CD4-positive, alpha-beta T cell (primary cell): Measurements from ENCODE around the gene TMIE. TPM values are rescaled to one million over a fixed set of nuclear protein-coding genes. Genes with fewer than 3 reads are reported as not detected.

Experiments used
- ATAC-seq: fragments of 200-7000 bp; cut with Tn5 transposase; one replicate; pipeline ENCODE4 v1.10.0; 2022; ENCODE audit warnings: mild to moderate bottlenecking; ENCODE audit not compliant: poor library complexity
- CTCF ChIA-PET: fragments of 350-600 bp; sonication (Branson Sonifier 250); formaldehyde crosslinking; loops from one replicate; lab custom pipeline; 2021; ENCODE audit warnings: antibody characterized with exemption, inconsistent platforms; lab: Charles Lee
- POLR2A ChIA-PET: fragments of 350-600 bp; sonication (Branson Sonifier 250); formaldehyde crosslinking; loops from one replicate; lab custom pipeline; 2021; ENCODE audit warnings: antibody characterized with exemption, inconsistent platforms; lab: Charles Lee
- DNase-seq, 14 experiments: peaks; one replicate each; pipeline ENCODE4 v3.0.0-alpha.2; 2013 to 2020; ENCODE audit warnings: mixed read lengths in 2 of 14
- H3K27ac ChIP-seq, 2 donors: one replicate each; pipeline versions ENCODE4 v1.5.1 to v1.7.0; 2013; ENCODE audit warnings: low read length in 2 of 2, low read depth in 1 of 2, mild to moderate bottlenecking in 1 of 2
- H3K27me3 ChIP-seq, 2 experiments: 1 replicate in 1 of 2; 2 replicates in 1 of 2; pipeline versions ENCODE4 v1.6.1 to v1.7.0; 2013; ENCODE audit warnings: low read length in 2 of 2, control low read depth in 1 of 2, mild to moderate bottlenecking in 1 of 2, moderate library complexity in 1 of 2; ENCODE audit not compliant: insufficient read depth in 2 of 2, control insufficient read depth in 1 of 2
- H3K36me3 ChIP-seq: one replicate; pipeline ENCODE4 v1.6.1; 2013; ENCODE audit warnings: low read length, control low read depth; ENCODE audit not compliant: insufficient read depth
- H3K4me1 ChIP-seq: one replicate; pipeline ENCODE4 v1.6.1; 2013; ENCODE audit warnings: low read length, control low read depth; ENCODE audit not compliant: insufficient read depth
- H3K4me3 ChIP-seq: one replicate; pipeline ENCODE4 v1.5.1; 2013; ENCODE audit warnings: mild to moderate bottlenecking, low read length, moderate library complexity
- H3K9me3 ChIP-seq, 2 experiments: 1 replicate in 1 of 2; 2 replicates in 1 of 2; pipeline versions ENCODE4 v1.6.1 to v1.7.0; 2013; ENCODE audit warnings: low read length in 2 of 2, mild to moderate bottlenecking in 2 of 2, control low read depth in 1 of 2, moderate library complexity in 1 of 2; ENCODE audit not compliant: control insufficient read depth in 1 of 2, insufficient read depth in 1 of 2
- H3K27ac Mint-ChIP-seq: one replicate; pipeline ENCODE4 v1.8.0; 2020; ENCODE audit warnings: mixed read lengths
- H3K27me3 Mint-ChIP-seq: one replicate; pipeline ENCODE4 v1.8.0; 2021; ENCODE audit warnings: mixed read lengths
- H3K36me3 Mint-ChIP-seq: one replicate; pipeline ENCODE4 v1.8.0; 2021; ENCODE audit warnings: low read depth, mixed read lengths
- H3K4me1 Mint-ChIP-seq: one replicate; pipeline ENCODE4 v1.8.0; 2021; ENCODE audit warnings: low read depth, mixed read lengths
- H3K4me3 Mint-ChIP-seq: one replicate; pipeline ENCODE4 v1.8.0; 2020; ENCODE audit warnings: mild to moderate bottlenecking, mixed read lengths
- H3K9me3 Mint-ChIP-seq: one replicate; pipeline ENCODE4 v1.8.0; 2020; ENCODE audit warnings: mixed read lengths
- intact Hi-C, 2 experiments: fragments of 100-400 bp; cut with DNase I in 1 of 2; cut with micrococcal nuclease in 1 of 2; formaldehyde crosslinking; loops; one replicate each; pipeline versions ENCODE4 v1.15.1 to v1.9.0; 2023 to 2025; cut with DNase I, micrococcal nuclease
- total RNA-seq, 174 experiments: library from RNA in 2 of 174; stranded (reverse) in 2 of 174; gene quantifications; one replicate each; pipeline ENCODE4 v1.2.3 and lab custom pipeline; 2021 to 2026
- TF ChIP-seq, protein P1 (sequence below): fragments of 200-600 bp; IDR thresholded peaks from one replicate; pipeline ENCODE4 v1.8.0; 2022; ENCODE audit warnings: antibody characterized with exemption, mild to moderate bottlenecking

The TMIE gene
- total RNA-seq, 2 experiments from 2014 or later: 0.92 to 1.2 TPM

DNA sequence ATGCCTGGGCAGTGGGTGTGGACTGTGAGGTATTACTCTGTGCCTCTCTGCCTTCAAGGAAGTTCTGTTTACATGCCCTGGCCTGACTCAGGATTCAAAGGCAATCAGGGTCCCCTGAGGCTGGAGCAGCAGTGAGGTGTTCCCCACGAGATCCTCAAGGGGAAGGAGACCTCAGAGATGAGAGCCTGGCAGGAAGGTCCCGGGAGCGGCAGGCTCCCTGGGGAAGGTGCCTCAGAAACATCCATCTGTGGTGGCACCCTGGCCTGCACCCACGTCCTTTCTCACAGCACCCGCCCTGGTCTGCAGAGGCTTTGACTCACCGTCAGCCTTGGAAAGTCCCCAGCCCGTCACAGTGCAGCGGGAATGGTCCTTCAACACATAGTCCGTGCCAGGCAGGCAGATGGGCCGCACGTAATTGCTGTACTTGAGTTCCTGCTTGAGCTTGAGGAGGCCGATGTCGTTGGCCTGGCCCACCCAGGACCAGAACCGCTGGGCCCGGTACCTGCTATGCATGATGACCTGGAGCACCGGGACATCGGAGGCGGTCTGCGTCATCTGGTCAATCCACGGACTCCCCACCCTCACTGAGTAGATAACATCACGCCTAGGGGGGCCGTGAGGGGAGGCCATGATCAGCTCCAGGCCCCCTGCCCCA lies 12.8 kb downstream of the TMIE start:
- CTCF ChIA-PET: no interaction called here
- Mint-ChIP-seq H3K27me3 (peaks cover 10% of the 10 kb centered on the region), H3K27ac (no peak overlapping the region), H3K4me1 (no peaks in the 10 kb centered on the region), H3K4me3 (no peak overlapping the region), H3K9me3 (no peaks in the 10 kb centered on the region), H3K36me3 (peaks cover 5% of the 10 kb centered on the region)
- TF ChIP-seq, protein P1, sequence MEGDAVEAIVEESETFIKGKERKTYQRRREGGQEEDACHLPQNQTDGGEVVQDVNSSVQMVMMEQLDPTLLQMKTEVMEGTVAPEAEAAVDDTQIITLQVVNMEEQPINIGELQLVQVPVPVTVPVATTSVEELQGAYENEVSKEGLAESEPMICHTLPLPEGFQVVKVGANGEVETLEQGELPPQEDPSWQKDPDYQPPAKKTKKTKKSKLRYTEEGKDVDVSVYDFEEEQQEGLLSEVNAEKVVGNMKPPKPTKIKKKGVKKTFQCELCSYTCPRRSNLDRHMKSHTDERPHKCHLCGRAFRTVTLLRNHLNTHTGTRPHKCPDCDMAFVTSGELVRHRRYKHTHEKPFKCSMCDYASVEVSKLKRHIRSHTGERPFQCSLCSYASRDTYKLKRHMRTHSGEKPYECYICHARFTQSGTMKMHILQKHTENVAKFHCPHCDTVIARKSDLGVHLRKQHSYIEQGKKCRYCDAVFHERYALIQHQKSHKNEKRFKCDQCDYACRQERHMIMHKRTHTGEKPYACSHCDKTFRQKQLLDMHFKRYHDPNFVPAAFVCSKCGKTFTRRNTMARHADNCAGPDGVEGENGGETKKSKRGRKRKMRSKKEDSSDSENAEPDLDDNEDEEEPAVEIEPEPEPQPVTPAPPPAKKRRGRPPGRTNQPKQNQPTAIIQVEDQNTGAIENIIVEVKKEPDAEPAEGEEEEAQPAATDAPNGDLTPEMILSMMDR: no peak
- Histone ChIP-seq H3K27me3 (peaks cover 0 to 3% of the 10 kb centered on the region in 2 experiments), H3K36me3 (no peaks in the 10 kb centered on the region), H3K4me1 (no peaks in the 10 kb centered on the region), H3K4me3 (no peak overlapping the region), H3K9me3 (no peaks in the 10 kb centered on the region), H3K27ac (no peak overlapping the region)
- no peak for ATAC-seq
- intact Hi-C loops: no loop called here
- POLR2A ChIA-PET: interaction anchor here (0.6 to 1.6 kb wide), 2 partner anchors 21 to 1189 kb away, joined by 3 to 6 read pairs; partner anchors contain the start of gene ALS2CL
- peak in 2 of 14 experiments; percentile 16 to 29 for DNase-seq

- no peak for ATAC-seq
- H3K27me3 Mint-ChIP-seq: peaks cover 17% of the 10 kb centered on the region
- ChIA-PET CTCF (no interaction called here), POLR2A (interaction anchor here (0.6 to 1.6 kb wide), 2 partner anchors 21 to 1188 kb away, joined by 3 to 6 read pairs; partner anchors contain the start of gene ALS2CL)
- peak in 1 of 14 experiments; percentile 10 for DNase-seq
- no peaks in the 10 kb centered on the region for H3K36me3 Mint-ChIP-seq
- H3K27ac Mint-ChIP-seq: no peak overlapping the region
- H3K27me3 ChIP-seq: peaks cover 0 to 12% of the 10 kb centered on the region in 2 experiments
- H3K4me1 Mint-ChIP-seq: no peaks in the 10 kb centered on the region
- no peak overlapping the region for H3K27ac ChIP-seq
- no peak overlapping the region for H3K4me3 Mint-ChIP-seq
- no peak overlapping the region for H3K4me3 ChIP-seq
- H3K4me1 ChIP-seq: no peaks in the 10 kb centered on the region
- H3K9me3 Mint-ChIP-seq: no peaks in the 10 kb centered on the region
- H3K9me3 ChIP-seq: no peaks in the 10 kb centered on the region
- no peaks in the 10 kb centered on the region for H3K36me3 ChIP-seq
- intact Hi-C loops: no loop called here
- TF ChIP-seq, protein P1: no peak
Observed at GRCh38 chr3:46714728-46715506, 13.7 kb downstream of the TMIE start.

GRCh38 chr3:46715507-46716175 lies 14.4 kb downstream of the TMIE start:
- no peak overlapping the region for H3K4me3 Mint-ChIP-seq
- Histone ChIP-seq H3K36me3 (no peaks in the 10 kb centered on the region), H3K4me1 (no peaks in the 10 kb centered on the region), H3K4me3 (no peak overlapping the region), H3K27ac (no peak overlapping the region), H3K27me3 (peaks cover 0 to 13% of the 10 kb centered on the region in 2 experiments), H3K9me3 (no peaks in the 10 kb centered on the region)
- TF ChIP-seq, protein P1: no peak
- DNase-seq (no peak), ATAC-seq (no peak)
- H3K36me3 Mint-ChIP-seq: no peaks in the 10 kb centered on the region
- peaks cover 21% of the 10 kb centered on the region for H3K27me3 Mint-ChIP-seq
- ChIA-PET POLR2A (interaction anchor here (1.6 kb wide), 1 partner anchor 22 kb away, joined by 6 read pairs; the partner anchor contains the start of gene ALS2CL), CTCF (no interaction called here)
- H3K27ac Mint-ChIP-seq: no peak overlapping the region
- intact Hi-C loops: no loop called here
- H3K9me3 Mint-ChIP-seq: no peaks in the 10 kb centered on the region
- no peaks in the 10 kb centered on the region for H3K4me1 Mint-ChIP-seq
